Activated naive CD8-positive, alpha-beta T cell treated with anti-CD3 and anti-CD28 coated beads, Interleukin-2, amount 50 U/mL, for 16 hours (primary cell): ENCODE data around the gene NPC1.
"Not testable (repeated sequence)": the region's sequence is repeated elsewhere in the genome, so short reads cannot be mapped to it uniquely, and the experiment has no call there.

Experiments
- DNase-seq: peaks from one replicate; pipeline ENCODE4 v3.0.0-alpha.2; 2020; ENCODE audit warnings: low read depth, low spot score

The NPC1 gene

GRCh38 chr18:23523429-23524212, 62.7 kb downstream of the NPC1 start:
- DNase-seq, result no peak

- DNase-seq, result no peak
These were observed 64.4 kb downstream of the NPC1 start for GRCh38 chr18:23521907-23522306.

GRCh38 chr18:23521271-23521670, 65.0 kb downstream of the NPC1 start:
- DNase-seq, result no peak

- DNase-seq, result no peak
These were observed 66.6 kb downstream of the NPC1 start for GRCh38 chr18:23519734-23520133.

GRCh38 chr18:23515911-23516546, 70.3 kb downstream of the NPC1 start:
- DNase-seq, result peak; percentile 39

GRCh38 chr18:23512641-23513040, 73.7 kb downstream of the NPC1 start:
- DNase-seq, result no peak

GRCh38 chr18:23512216-23512615, 74.1 kb downstream of the NPC1 start:
- not testable (repeated sequence) for DNase-seq

- DNase-seq, result not testable (repeated sequence)
These were observed 75.4 kb downstream of the NPC1 start for GRCh38 chr18:23510923-23511322.

GRCh38 chr18:23506393-23506792, 79.9 kb downstream of the NPC1 start:
- no peak for DNase-seq

GRCh38 chr18:23504720-23505119, 81.6 kb downstream of the NPC1 start:
- no peak for DNase-seq

GRCh38 chr18:23503963-23504344, 82.4 kb downstream of the NPC1 start:
- no peak for DNase-seq

- DNase-seq, result peak; percentile 96
These were observed 83.0 kb downstream of the NPC1 start, which contains the start of gene RMC1 for GRCh38 chr18:23503038-23503962. RMC1 (plus strand) TSS chr18:23503511; CDS start chr18:23503619, 108 bp downstream.

- no peak for DNase-seq
These were observed 83.7 kb downstream of the NPC1 start for GRCh38 chr18:23502516-23503037.

- DNase-seq, result no peak
These were observed 84.7 kb downstream of the NPC1 start for GRCh38 chr18:23501626-23502025.

- DNase-seq, result no peak
These were observed 87.0 kb downstream of the NPC1 start for GRCh38 chr18:23499291-23499781.

- DNase-seq, result peak; percentile 45
These were observed 87.4 kb downstream of the NPC1 start for GRCh38 chr18:23498877-23499276.

- no peak for DNase-seq
These were observed 88.2 kb downstream of the NPC1 start for GRCh38 chr18:23498117-23498516.

GRCh38 chr18:23495723-23496440, 90.4 kb downstream of the NPC1 start:
- no peak for DNase-seq

- no peak for DNase-seq
These were observed 91.3 kb downstream of the NPC1 start for GRCh38 chr18:23494992-23495391.

- no peak for DNase-seq
These were observed 92.7 kb downstream of the NPC1 start for GRCh38 chr18:23493654-23494053.

GRCh38 chr18:23489586-23489985, 96.7 kb downstream of the NPC1 start:
- not testable (repeated sequence) for DNase-seq
